Type B pancreatic cell (in vitro differentiated cells): Measurements from ENCODE around the gene EIF6. TPM values are rescaled to one million over a fixed set of nuclear protein-coding genes. Genes with fewer than 3 reads are reported as not detected.

Experiments used
- DNase-seq: peaks from one replicate; pipeline ENCODE4 v3.0.0; 2021; ENCODE audit warnings: mixed read lengths; ENCODE audit not compliant: unreplicated experiment; ENCODE audit errors: extremely low spot score
- H3K27ac Mint-ChIP-seq: 2 replicates; pipeline ENCODE4 v1.8.0; 2021; ENCODE audit warnings: mild to moderate bottlenecking, mixed read lengths
- H3K27me3 Mint-ChIP-seq: 2 replicates; pipeline ENCODE4 v1.8.0; 2021; ENCODE audit warnings: mixed read lengths
- H3K36me3 Mint-ChIP-seq: 2 replicates; pipeline ENCODE4 v1.8.0; 2021; ENCODE audit warnings: mixed read lengths
- H3K4me1 Mint-ChIP-seq: one replicate; pipeline ENCODE4 v1.8.0; 2021; ENCODE audit warnings: mixed read lengths; ENCODE audit not compliant: unreplicated experiment
- H3K4me3 Mint-ChIP-seq: 2 replicates; pipeline ENCODE4 v1.8.0; 2021; ENCODE audit warnings: mild to moderate bottlenecking, mixed read lengths
- H3K9me3 Mint-ChIP-seq: 2 replicates; pipeline ENCODE4 v1.8.0; 2021; ENCODE audit warnings: mixed read lengths
- total RNA-seq: library from RNA; stranded (reverse); gene quantifications from 2 replicates; pipeline ENCODE4 v1.2.1, GENCODE V29; 2021; ENCODE audit warnings: low replicate concordance
- TF ChIP-seq, protein P1 (sequence below): fragments of 200-600 bp; sonication (generic); conservative IDR thresholded peaks from 2 replicates; pipeline ENCODE4 v1.5.0; 2021; ENCODE audit warnings: antibody characterized with exemption, mild to moderate bottlenecking

EIF6 gene
- total RNA-seq, 1 donor from 2014 or later, result 124 TPM

DNA sequence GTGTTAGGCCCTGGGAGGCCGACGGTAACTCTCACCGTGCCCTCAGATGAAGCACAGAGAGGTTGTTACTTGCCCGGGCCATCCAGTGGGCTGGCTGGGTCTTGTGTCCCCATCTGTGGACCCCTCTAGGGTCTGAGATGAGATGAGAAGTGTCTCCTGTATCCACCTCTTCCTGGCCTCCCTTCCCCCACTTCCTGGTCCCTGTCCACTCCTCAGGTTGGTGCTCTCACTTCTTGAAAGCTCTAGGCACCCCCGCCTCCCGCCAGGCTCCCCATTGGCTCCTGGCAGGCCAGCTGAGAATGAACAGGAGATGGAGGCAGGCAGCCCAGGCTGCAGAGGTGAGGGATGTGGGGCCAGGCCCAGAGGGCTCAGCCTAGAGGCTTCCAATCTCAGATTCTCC is 8.2 kb downstream of the EIF6 start:
- Mint-ChIP-seq H3K36me3 (peaks cover 21% of the 10 kb centered on the region), H3K4me3 (peak overlapping the region; percentile 94), H3K27ac (peak overlapping the region; percentile 97), H3K27me3 (no peaks in the 10 kb centered on the region), H3K9me3 (no peaks in the 10 kb centered on the region), H3K4me1 (no peaks in the 10 kb centered on the region)
- DNase-seq, result no peak
- TF ChIP-seq, protein P1, sequence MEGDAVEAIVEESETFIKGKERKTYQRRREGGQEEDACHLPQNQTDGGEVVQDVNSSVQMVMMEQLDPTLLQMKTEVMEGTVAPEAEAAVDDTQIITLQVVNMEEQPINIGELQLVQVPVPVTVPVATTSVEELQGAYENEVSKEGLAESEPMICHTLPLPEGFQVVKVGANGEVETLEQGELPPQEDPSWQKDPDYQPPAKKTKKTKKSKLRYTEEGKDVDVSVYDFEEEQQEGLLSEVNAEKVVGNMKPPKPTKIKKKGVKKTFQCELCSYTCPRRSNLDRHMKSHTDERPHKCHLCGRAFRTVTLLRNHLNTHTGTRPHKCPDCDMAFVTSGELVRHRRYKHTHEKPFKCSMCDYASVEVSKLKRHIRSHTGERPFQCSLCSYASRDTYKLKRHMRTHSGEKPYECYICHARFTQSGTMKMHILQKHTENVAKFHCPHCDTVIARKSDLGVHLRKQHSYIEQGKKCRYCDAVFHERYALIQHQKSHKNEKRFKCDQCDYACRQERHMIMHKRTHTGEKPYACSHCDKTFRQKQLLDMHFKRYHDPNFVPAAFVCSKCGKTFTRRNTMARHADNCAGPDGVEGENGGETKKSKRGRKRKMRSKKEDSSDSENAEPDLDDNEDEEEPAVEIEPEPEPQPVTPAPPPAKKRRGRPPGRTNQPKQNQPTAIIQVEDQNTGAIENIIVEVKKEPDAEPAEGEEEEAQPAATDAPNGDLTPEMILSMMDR, result no peak

DNA sequence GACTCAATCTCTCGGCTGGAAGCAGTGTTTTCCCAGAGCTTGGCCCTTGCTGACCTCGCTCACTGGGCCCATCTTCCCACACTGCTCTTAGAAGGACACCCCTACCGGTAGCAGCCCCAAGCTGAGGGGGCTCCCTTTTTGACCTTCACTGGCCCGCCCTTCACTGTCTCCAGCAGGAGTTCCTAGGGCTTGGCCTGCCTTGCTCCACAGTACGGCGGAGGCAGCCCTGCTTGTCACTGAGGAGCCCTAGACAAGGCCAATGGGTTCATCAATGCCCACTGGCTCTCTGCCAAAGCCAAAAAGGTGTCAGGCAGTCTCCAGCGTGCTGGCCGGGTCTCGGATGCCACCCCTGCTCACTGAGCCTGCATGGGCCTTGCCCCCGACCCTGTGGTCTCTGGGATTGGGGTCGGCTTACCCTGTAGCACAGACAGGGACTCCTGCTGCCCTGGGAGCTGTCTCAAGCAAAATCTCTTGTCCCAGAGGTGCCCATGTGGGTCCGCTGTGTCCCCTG is 8.8 kb downstream of the EIF6 start:
- H3K27ac Mint-ChIP-seq, result no peak overlapping the region
- H3K9me3 Mint-ChIP-seq, result no peaks in the 10 kb centered on the region
- H3K36me3 Mint-ChIP-seq, result peaks cover 26% of the 10 kb centered on the region
- H3K4me1 Mint-ChIP-seq, result no peaks in the 10 kb centered on the region
- no peak overlapping the region for H3K4me3 Mint-ChIP-seq
- TF ChIP-seq, protein P1, result no peak
- DNase-seq, result no peak
- H3K27me3 Mint-ChIP-seq, result no peaks in the 10 kb centered on the region

DNA sequence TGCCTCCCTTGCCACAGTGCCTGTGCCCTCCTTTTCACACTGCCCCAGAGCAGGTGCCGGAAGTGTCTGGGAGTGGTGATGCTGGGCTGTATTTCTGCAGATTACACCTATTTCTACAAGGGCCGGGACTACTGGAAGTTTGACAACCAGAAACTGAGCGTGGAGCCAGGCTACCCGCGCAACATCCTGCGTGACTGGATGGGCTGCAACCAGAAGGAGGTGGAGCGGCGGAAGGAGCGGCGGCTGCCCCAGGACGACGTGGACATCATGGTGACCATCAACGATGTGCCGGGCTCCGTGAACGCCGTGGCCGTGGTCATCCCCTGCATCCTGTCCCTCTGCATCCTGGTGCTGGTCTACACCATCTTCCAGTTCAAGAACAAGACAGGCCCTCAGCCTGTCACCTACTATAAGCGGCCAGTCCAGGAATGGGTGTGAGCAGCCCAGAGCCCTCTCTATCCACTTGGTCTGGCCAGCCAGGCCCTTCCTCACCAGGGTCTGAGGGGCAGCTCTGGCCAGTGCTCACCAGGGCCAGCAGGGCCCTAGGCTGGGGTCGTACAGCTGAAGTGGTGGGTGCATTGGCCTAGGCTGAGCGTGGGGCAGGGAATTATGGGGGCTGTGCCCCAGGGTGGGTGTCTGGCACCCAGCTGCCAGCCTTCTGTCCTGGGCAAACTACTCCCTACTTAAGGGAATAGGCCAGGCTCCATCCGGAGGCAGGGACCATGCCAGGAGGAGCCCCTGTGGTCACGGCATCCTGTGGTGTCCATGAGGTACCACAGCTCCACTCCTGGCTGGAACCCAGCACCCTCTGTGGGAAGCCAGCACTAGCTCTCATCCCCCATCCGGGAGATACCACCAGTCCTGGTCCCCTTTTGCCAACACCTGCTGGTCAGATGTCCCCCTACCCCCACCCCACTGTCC is 10.1 kb downstream of the EIF6 start:
- Mint-ChIP-seq H3K4me3 (no peak overlapping the region), H3K9me3 (no peaks in the 10 kb centered on the region), H3K4me1 (no peaks in the 10 kb centered on the region), H3K36me3 (peaks cover 16% of the 10 kb centered on the region), H3K27ac (no peak overlapping the region), H3K27me3 (no peaks in the 10 kb centered on the region)
- TF ChIP-seq, protein P1, result no peak
- no peak for DNase-seq

DNA sequence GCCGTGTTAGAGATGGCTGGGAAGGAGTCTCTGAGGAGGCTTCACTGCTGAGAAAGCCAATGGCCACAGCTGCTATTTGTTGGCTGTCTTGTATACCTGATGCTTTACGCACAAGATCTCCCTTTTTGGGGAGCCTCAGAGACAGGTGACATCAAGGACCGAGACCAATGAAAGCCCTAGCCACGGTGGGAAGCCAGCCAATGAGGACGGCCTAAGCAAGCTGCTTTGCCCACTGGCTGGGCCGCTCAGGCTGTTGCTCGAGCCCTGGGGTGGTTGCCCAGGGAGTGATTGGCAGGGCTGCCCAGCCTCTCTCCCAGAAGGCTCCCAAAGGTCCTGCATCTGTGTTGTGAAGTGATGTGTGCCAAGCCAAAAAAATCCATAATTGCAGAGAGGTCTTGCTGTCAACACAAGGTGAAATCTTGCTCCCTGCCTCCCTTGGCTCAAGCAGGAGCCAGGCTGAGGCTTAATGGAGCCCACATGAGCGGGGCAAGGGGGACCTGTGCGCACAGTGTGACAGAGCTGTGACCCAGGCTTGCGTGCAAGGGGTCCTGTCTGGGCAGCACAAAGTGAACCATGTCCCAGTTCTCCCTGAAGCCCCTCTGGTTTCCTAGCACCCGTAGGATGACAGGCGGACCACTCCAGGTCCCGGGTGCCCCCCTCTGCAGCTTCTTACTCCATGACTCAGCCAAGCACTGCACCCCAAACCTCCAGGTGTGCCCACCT is 11.0 kb downstream of the EIF6 start:
- Mint-ChIP-seq H3K27ac (no peak overlapping the region), H3K4me3 (no peak overlapping the region), H3K27me3 (no peaks in the 10 kb centered on the region), H3K9me3 (no peaks in the 10 kb centered on the region), H3K4me1 (peaks cover 3% of the 10 kb centered on the region), H3K36me3 (peaks cover 8% of the 10 kb centered on the region)
- no peak for DNase-seq
- TF ChIP-seq, protein P1, result no peak

DNA sequence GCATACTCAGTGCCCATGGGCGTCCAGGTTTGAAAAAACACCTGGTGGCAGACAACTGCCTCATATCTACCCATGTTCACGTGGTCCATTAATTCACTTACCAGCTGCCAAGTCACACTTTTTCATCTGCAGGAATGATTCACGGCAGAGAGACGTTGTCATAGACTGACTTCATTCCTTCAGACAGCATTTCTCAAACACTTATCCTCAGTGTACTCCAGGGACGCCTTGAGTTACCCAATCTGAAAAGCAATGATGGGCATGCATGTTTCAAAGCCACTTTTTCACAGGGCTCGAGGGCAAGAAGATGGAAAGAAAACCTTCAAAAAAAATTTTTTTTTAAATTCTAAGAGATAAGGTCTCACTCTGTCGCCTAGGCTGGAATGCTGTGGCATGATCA is 12.7 kb downstream of the EIF6 start:
- Mint-ChIP-seq H3K4me3 (no peak overlapping the region), H3K9me3 (no peaks in the 10 kb centered on the region), H3K36me3 (peaks cover 4% of the 10 kb centered on the region), H3K27me3 (no peaks in the 10 kb centered on the region), H3K27ac (no peak overlapping the region), H3K4me1 (peaks cover 3% of the 10 kb centered on the region)
- TF ChIP-seq, protein P1, result no peak
- no peak for DNase-seq
